LNCAP (cell line): ENCODE measurements around the gene ADGRG7.

Experiments used
- CTCF ChIP-seq: fragments of 450-650 bp; IDR thresholded peaks from 2 replicates; pipeline ENCODE4 v1.5.1; 2017; ENCODE audit warnings: mild to moderate bottlenecking

The ADGRG7 gene

GRCh38 chr3:100637197-100637631 lies 27.8 kb downstream of the ADGRG7 start:
- no peak for TF ChIP-seq CTCF

- TF ChIP-seq CTCF = no peak
Measured at GRCh38 chr3:100640633-100641032, 31.2 kb downstream of the ADGRG7 start.

- TF ChIP-seq CTCF = no peak
Measured at GRCh38 chr3:100641471-100642032, 32.2 kb downstream of the ADGRG7 start.

- TF ChIP-seq CTCF = no peak
Measured at GRCh38 chr3:100645913-100646312, 36.5 kb downstream of the ADGRG7 start.

GRCh38 chr3:100647171-100647570 lies 37.8 kb downstream of the ADGRG7 start:
- TF ChIP-seq CTCF = no peak

- TF ChIP-seq CTCF = no peak
Measured at GRCh38 chr3:100647657-100648056, 38.3 kb downstream of the ADGRG7 start.

GRCh38 chr3:100650651-100651619 lies 41.5 kb downstream of the ADGRG7 start:
- no peak; the same call in 1 of the 2 replicates for TF ChIP-seq CTCF
